Stimulated activated CD4-positive, alpha-beta T cell treated with anti-CD3 and anti-CD28 coated beads, Interleukin-2, amount 100 ng/mL, for 4 hours (primary cell): ENCODE data around the gene TPCN2.

Experiments used
- DNase-seq: peaks from one replicate; pipeline ENCODE4 v3.0.0-alpha.2; 2020; ENCODE audit warnings: low read depth

Gene TPCN2

GRCh38 chr11:69010964-69011623, 37.6 kb upstream of the TPCN2 start:
- peak; percentile 3 for DNase-seq

- no peak for DNase-seq
Observed at GRCh38 chr11:69011624-69012091, 37.1 kb upstream of the TPCN2 start.

GRCh38 chr11:69012092-69013008, 36.4 kb upstream of the TPCN2 start:
- DNase-seq: no peak

GRCh38 chr11:69013009-69013951, 35.5 kb upstream of the TPCN2 start, which contains the start of gene MRGPRF:
Gene MRGPRF (minus strand): TSS chr11:69013246. CDS start chr11:69009901, 3,345 bp downstream.
- no peak for DNase-seq

- no peak for DNase-seq
Observed at GRCh38 chr11:69014084-69014851, 34.5 kb upstream of the TPCN2 start.

- DNase-seq: no peak
Observed at GRCh38 chr11:69014898-69015549, 33.7 kb upstream of the TPCN2 start.

GRCh38 chr11:69017951-69018350, 30.8 kb upstream of the TPCN2 start:
- no peak for DNase-seq

- no peak for DNase-seq
Observed at GRCh38 chr11:69018924-69019323, 29.8 kb upstream of the TPCN2 start.

- DNase-seq: no peak
Observed at GRCh38 chr11:69022260-69022659, 26.5 kb upstream of the TPCN2 start.

- DNase-seq: no peak
Observed at GRCh38 chr11:69024509-69024908, 24.2 kb upstream of the TPCN2 start.

- no peak for DNase-seq
Observed at GRCh38 chr11:69027704-69028372, 20.9 kb upstream of the TPCN2 start.

- no peak for DNase-seq
Observed at GRCh38 chr11:69030301-69030700, 18.4 kb upstream of the TPCN2 start.

- no peak for DNase-seq
Observed at GRCh38 chr11:69032833-69033232, 15.9 kb upstream of the TPCN2 start.

GRCh38 chr11:69033431-69033830, 15.3 kb upstream of the TPCN2 start:
- no peak for DNase-seq

- DNase-seq: no peak
Observed at GRCh38 chr11:69034123-69034867, 14.4 kb upstream of the TPCN2 start.

- DNase-seq: no peak
Observed at GRCh38 chr11:69035150-69035945, 13.4 kb upstream of the TPCN2 start.

- no peak for DNase-seq
Observed at GRCh38 chr11:69035946-69036340, 12.8 kb upstream of the TPCN2 start.

- DNase-seq: no peak
Observed at GRCh38 chr11:69037074-69037473, 11.7 kb upstream of the TPCN2 start.

- no peak for DNase-seq
Observed at GRCh38 chr11:69037544-69037943, 11.2 kb upstream of the TPCN2 start.
